ENCODE results near the gene LRP8. TPM values are rescaled to one million over a fixed set of nuclear protein-coding genes. Genes with fewer than 3 reads are reported as not detected.

The LRP8 gene
- total RNA-seq, 1 experiment from 2014 or later = 69.5 TPM

GRCh38 chr1:53241828-53242227, 86.0 kb downstream of the LRP8 start:
- TF ChIP-seq NFYB (CRISPR knock-in tag; conservative IDR thresholded peaks at IDR 0.05; ENCODE audit: low read depth) (no peak), FOXK1 (CRISPR knock-in tag; IDR thresholded peaks at IDR 0.05) (no peak), NFE2L1 (CRISPR knock-in tag; IDR thresholded peaks at IDR 0.05) (no peak), PRRX2 (CRISPR knock-in tag; IDR thresholded peaks at IDR 0.05) (no peak), PRDM15 (CRISPR knock-in tag; IDR thresholded peaks at IDR 0.05) (no peak), SP1 (CRISPR knock-in tag; conservative IDR thresholded peaks at IDR 0.05) (no peak), CREM (CRISPR knock-in tag; IDR thresholded peaks at IDR 0.05) (no peak)
- TF ChIP-seq, protein P1, sequence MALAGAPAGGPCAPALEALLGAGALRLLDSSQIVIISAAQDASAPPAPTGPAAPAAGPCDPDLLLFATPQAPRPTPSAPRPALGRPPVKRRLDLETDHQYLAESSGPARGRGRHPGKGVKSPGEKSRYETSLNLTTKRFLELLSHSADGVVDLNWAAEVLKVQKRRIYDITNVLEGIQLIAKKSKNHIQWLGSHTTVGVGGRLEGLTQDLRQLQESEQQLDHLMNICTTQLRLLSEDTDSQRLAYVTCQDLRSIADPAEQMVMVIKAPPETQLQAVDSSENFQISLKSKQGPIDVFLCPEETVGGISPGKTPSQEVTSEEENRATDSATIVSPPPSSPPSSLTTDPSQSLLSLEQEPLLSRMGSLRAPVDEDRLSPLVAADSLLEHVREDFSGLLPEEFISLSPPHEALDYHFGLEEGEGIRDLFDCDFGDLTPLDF (CRISPR knock-in tag; IDR thresholded peaks at IDR 0.05) = no peak
- Mint-ChIP-seq H3K9me3 (no peaks in the 10 kb centered on the region), H3K27ac (no peak overlapping the region; the same call in 1 of the 2 replicates), H3K4me3 (no peak overlapping the region), H3K27me3 (ENCODE audit: low read depth) (peaks cover 7% of the 10 kb centered on the region), H3K36me3 (peaks cover 14% of the 10 kb centered on the region), H3K4me1 (peaks cover 10% of the 10 kb centered on the region)
- ATAC-seq (no peak), DNase-seq (ENCODE audit: low spot score) (no peak)
- POLR2A ChIA-PET = no interaction called here
- CTCF ChIA-PET = no interaction called here

DNA sequence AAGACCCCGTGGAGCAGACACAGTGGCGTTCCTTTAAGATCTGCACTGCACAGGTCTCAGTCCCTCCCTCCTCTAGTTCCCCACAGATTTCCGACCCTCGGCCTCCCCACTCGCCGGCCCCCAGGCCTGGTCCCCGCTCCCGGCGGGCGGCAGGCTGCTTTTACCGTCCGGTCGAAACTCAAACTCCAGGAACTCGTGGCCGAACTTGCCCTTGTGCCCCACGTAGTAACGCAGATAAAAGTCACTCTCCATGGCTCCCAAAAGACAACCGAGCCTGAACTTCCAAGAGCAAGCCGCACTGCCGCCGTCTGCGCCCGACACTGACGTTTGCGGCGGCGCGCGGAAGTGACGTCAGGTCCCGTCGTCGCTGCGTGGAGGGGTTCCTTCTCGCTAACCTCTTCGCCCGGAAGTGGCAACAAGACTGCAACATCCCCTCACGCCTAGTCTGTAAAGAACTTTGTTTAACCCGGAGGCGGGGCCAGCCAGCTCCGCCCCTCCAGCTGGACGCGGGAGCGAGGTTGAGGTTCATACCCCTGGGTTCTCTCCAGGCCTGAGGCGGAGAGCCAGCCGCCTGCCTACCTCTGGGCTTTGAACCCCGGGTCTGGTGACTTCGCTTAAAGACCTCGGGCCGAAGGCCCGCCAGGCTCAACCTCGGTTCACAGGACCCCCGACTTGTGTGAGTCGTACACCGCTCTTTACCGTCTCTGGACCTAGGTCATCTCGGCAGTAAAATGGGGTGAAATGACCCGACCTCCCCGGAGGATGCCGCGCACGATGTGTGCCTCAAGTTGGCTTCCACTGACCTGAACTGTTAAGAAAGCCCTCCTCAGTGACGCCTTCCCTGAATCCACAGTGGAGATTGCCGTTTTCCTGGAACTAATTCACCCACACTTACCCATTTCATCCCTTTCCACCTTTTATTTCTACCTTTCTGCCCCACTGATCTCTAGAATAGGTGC, 89.4 kb downstream of the LRP8 start, which contains the start of gene MAGOH:
TSS of gene MAGOH (minus strand) at position 322 of the 959 bp plus-strand sequence. CDS start at position 252, 70 bp downstream.
- peak; percentile 96 for DNase-seq (ENCODE audit: low spot score)
- peak; percentile 98 for ATAC-seq
- ChIA-PET POLR2A (interaction anchor here (0.6 kb wide), 1 partner anchor 28 kb away, joined by 3 read pairs; no protein-coding TSS in a partner anchor), CTCF (interaction anchor here (0.6 to 1.0 kb wide), 2 partner anchors 16 to 40 kb away, joined by 3 read pairs; no protein-coding TSS in a partner anchor)
- Mint-ChIP-seq H3K4me3 (peak within 1 kb of the TSS; percentile 96), H3K9me3 (no peaks in the 10 kb centered on the region), H3K27ac (peak within 1 kb of the TSS; percentile 96), H3K36me3 (peaks cover 19% of the 10 kb centered on the region), H3K4me1 (peaks cover 12% of the 10 kb centered on the region), H3K27me3 (ENCODE audit: low read depth) (peaks cover 7% of the 10 kb centered on the region)
- peak; percentile 94 for TF ChIP-seq GABPB1 (CRISPR knock-in tag; IDR thresholded peaks at IDR 0.05)
- no peak for TF ChIP-seq ZNF219 (CRISPR knock-in tag; IDR thresholded peaks at IDR 0.05; ENCODE audit: borderline replicate concordance)
- TF ChIP-seq E2F5 (CRISPR knock-in tag; IDR thresholded peaks at IDR 0.05) = peak; percentile 65
- TF ChIP-seq OVOL2 (CRISPR knock-in tag; IDR thresholded peaks at IDR 0.05; ENCODE audit: borderline replicate concordance) = no peak
- TF ChIP-seq, protein P2, sequence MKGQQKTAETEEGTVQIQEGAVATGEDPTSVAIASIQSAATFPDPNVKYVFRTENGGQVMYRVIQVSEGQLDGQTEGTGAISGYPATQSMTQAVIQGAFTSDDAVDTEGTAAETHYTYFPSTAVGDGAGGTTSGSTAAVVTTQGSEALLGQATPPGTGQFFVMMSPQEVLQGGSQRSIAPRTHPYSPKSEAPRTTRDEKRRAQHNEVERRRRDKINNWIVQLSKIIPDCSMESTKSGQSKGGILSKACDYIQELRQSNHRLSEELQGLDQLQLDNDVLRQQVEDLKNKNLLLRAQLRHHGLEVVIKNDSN (CRISPR knock-in tag; IDR thresholded peaks at IDR 0.05) = no peak
- 0 out of 2 replicates have a peak, but pooled peaks have one; percentile 34 for TF ChIP-seq KAT7 (CRISPR knock-in tag; IDR thresholded peaks at IDR 0.05; ENCODE audit: borderline replicate concordance)
- 0 out of 2 replicates have a peak, but pooled peaks have one; percentile 28 for TF ChIP-seq RELA (CRISPR knock-in tag; IDR thresholded peaks at IDR 0.05; ENCODE audit: borderline replicate concordance)
- peak; percentile 99 for TF ChIP-seq FOXK1 (CRISPR knock-in tag; IDR thresholded peaks at IDR 0.05)
- peak; percentile 100 for TF ChIP-seq CREM (CRISPR knock-in tag; IDR thresholded peaks at IDR 0.05)
- TF ChIP-seq ZBTB43 (CRISPR knock-in tag; IDR thresholded peaks at IDR 0.05) = 0 out of 2 replicates have a peak, but pooled peaks have one; percentile 29
- TF ChIP-seq ESRRA (CRISPR knock-in tag; IDR thresholded peaks at IDR 0.05; ENCODE audit: borderline replicate concordance) = 0 out of 2 replicates have a peak, but pooled peaks have one; percentile 28
- peak; percentile 79; the same call in 1 of the 2 replicates for TF ChIP-seq ETV6 (CRISPR knock-in tag; IDR thresholded peaks at IDR 0.05)
- TF ChIP-seq CREB1 (CRISPR knock-in tag; IDR thresholded peaks at IDR 0.05) = peak; percentile 94
- peak; percentile 35; the same call in 1 of the 2 replicates for TF ChIP-seq MAX (CRISPR knock-in tag; IDR thresholded peaks at IDR 0.05)
- TF ChIP-seq GRHL2 (CRISPR knock-in tag; IDR thresholded peaks at IDR 0.05; ENCODE audit: insufficient replicate concordance, severe bottlenecking) = no peak
- TF ChIP-seq ZNF232 (CRISPR knock-in tag; IDR thresholded peaks at IDR 0.05) = no peak
- TF ChIP-seq NR2C2 (CRISPR knock-in tag; IDR thresholded peaks at IDR 0.05) = 0 out of 2 replicates have a peak, but pooled peaks have one; percentile 32
- TF ChIP-seq SP1 (CRISPR knock-in tag; conservative IDR thresholded peaks at IDR 0.05) = peak; percentile 95
- TF ChIP-seq SOX15 (CRISPR knock-in tag; IDR thresholded peaks at IDR 0.05) = no peak
- peak; percentile 72; the same call in 1 of the 2 replicates for TF ChIP-seq FOXP1 (CRISPR knock-in tag; IDR thresholded peaks at IDR 0.05; ENCODE audit: borderline replicate concordance)
- TF ChIP-seq ZBTB21 (CRISPR knock-in tag; IDR thresholded peaks at IDR 0.05; ENCODE audit: borderline replicate concordance) = peak; percentile 4; the same call in 1 of the 2 replicates
